Measurements from ENCODE around the gene IKZF5.

DNA sequence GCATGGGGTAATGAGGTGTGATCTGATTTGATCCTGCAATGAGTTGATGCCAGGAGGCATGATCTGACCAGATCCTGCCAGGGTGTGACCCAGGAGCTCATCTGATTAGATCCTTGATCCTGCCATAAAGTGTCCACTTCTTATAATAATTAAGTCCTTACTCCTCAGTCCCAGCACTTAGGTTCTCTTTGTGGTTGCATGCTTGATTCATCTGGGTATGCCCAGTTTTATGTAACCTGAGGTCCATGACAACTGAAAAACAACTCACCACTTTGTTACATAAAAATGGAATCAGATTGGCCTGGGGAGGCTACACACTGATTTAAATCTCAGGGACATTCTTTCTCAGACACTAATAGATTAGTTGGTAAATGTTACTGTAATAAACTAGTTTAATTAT is 19.3 kb upstream of the IKZF5 start:
- TF ChIP-seq EZH2phosphoT487 (IDR thresholded peaks at IDR 0.05; ENCODE audit: insufficient read depth, low read depth) (no peak), EZH2 (IDR thresholded peaks at IDR 0.05; ENCODE audit: insufficient read depth, poor library complexity, severe bottlenecking) (no peak)
